GM21390 (cell line): Measurements from ENCODE around the gene SMPD1.
"Not testable (repeated sequence)": the region's sequence is repeated elsewhere in the genome, so short reads cannot be mapped to it uniquely, and the experiment has no call there.

ENCODE experiments used
- ATAC-seq: cut with Tn5 transposase; IDR thresholded peaks from one replicate; pipeline ENCODE4 v1.9.1; 2021; ENCODE audit not compliant: unreplicated experiment

Gene SMPD1

GRCh38 chr11:6388748-6389147 is 1.5 kb upstream of the SMPD1 start:
- ATAC-seq: no peak

GRCh38 chr11:6390718-6391469 is 620 bp downstream of the SMPD1 start:
- no peak for ATAC-seq

- ATAC-seq: no peak
These were observed 1.4 kb downstream of the SMPD1 start for GRCh38 chr11:6391537-6392134.

GRCh38 chr11:6392251-6392650 is 2.0 kb downstream of the SMPD1 start:
- not testable (repeated sequence) for ATAC-seq

GRCh38 chr11:6393989-6394670 is 3.9 kb downstream of the SMPD1 start:
- no peak for ATAC-seq

- ATAC-seq: no peak
These were observed 5.3 kb downstream of the SMPD1 start for GRCh38 chr11:6395470-6396060.

GRCh38 chr11:6397156-6397555 is 6.9 kb downstream of the SMPD1 start:
- ATAC-seq: no peak

GRCh38 chr11:6397636-6398035 is 7.4 kb downstream of the SMPD1 start:
- ATAC-seq: no peak

GRCh38 chr11:6400431-6401345 is 10.4 kb downstream of the SMPD1 start:
- no peak for ATAC-seq

GRCh38 chr11:6401464-6401863 is 11.2 kb downstream of the SMPD1 start:
- no peak for ATAC-seq

GRCh38 chr11:6402061-6402470 is 11.8 kb downstream of the SMPD1 start:
- peak; percentile 35 for ATAC-seq

- ATAC-seq: peak; percentile 97
These were observed 12.3 kb downstream of the SMPD1 start for GRCh38 chr11:6402561-6402981.

GRCh38 chr11:6403539-6403938 is 13.3 kb downstream of the SMPD1 start:
- no peak for ATAC-seq

GRCh38 chr11:6404342-6405051 is 14.2 kb downstream of the SMPD1 start:
- no peak for ATAC-seq

- ATAC-seq: no peak
These were observed 14.9 kb downstream of the SMPD1 start for GRCh38 chr11:6405052-6405667.

GRCh38 chr11:6405846-6406245 is 15.6 kb downstream of the SMPD1 start:
- no peak for ATAC-seq

- ATAC-seq: no peak
These were observed 16.1 kb downstream of the SMPD1 start for GRCh38 chr11:6406370-6406769.

- no peak for ATAC-seq
These were observed 20.6 kb downstream of the SMPD1 start for GRCh38 chr11:6410695-6411430.

GRCh38 chr11:6411594-6412031 is 21.3 kb downstream of the SMPD1 start:
- ATAC-seq: no peak
